MM.1S (cell line): ENCODE data around the gene RND3.

ENCODE experiments used
- DNase-seq: peaks from one replicate; pipeline ENCODE4 v3.0.0-alpha.2; 2015
- H2AFZ ChIP-seq: fragments of 300-600 bp; sonication (generic); 2 replicates; pipeline ENCODE4 v1.6.0; 2016; ENCODE audit warnings: antibody characterized with exemption, low read length
- H3F3A ChIP-seq: fragments of 300-600 bp; sonication (generic); 2 replicates; pipeline ENCODE4 v1.6.1; 2016; ENCODE audit warnings: mild to moderate bottlenecking, antibody characterized with exemption, low read length, moderate library complexity, mixed read lengths; ENCODE audit not compliant: insufficient read depth
- H3K27ac ChIP-seq: fragments of 300-600 bp; sonication (generic); 2 replicates; pipeline ENCODE4 v1.5.1; 2016; ENCODE audit warnings: mild to moderate bottlenecking, low read length
- H3K27me3 ChIP-seq: fragments of 300-600 bp; sonication (generic); replicated peaks from 2 replicates; pipeline ENCODE4 v1.6.0; 2016; ENCODE audit warnings: low read length; ENCODE audit not compliant: insufficient read depth
- H3K36me3 ChIP-seq: fragments of 300-600 bp; sonication (generic); replicated peaks from 2 replicates; pipeline ENCODE4 v1.6.1; 2016; ENCODE audit warnings: mild to moderate bottlenecking, low read length, mixed read lengths; ENCODE audit not compliant: insufficient read depth
- H3K4me1 ChIP-seq: fragments of 300-600 bp; sonication (generic); 2 replicates; pipeline ENCODE4 v1.6.1; 2016; ENCODE audit warnings: low read length, mixed read lengths
- H3K4me2 ChIP-seq: fragments of 300-600 bp; sonication (generic); 2 replicates; pipeline ENCODE4 v1.6.0; 2016; ENCODE audit warnings: low read depth, low read length
- H3K4me3 ChIP-seq: fragments of 300-600 bp; sonication (generic); 2 replicates; pipeline ENCODE4 v1.5.1; 2016; ENCODE audit warnings: low read length, mixed read lengths
- H3K79me2 ChIP-seq: fragments of 300-600 bp; sonication (generic); 2 replicates; pipeline ENCODE4 v1.6.1; 2016; ENCODE audit warnings: mixed run types, low read length, mixed read lengths
- H3K9ac ChIP-seq: fragments of 300-600 bp; sonication (generic); 2 replicates; pipeline ENCODE4 v1.6.1; 2016; ENCODE audit warnings: low read length, mixed read lengths
- H3K9me2 ChIP-seq: fragments of 300-600 bp; sonication (generic); replicated peaks from 2 replicates; pipeline ENCODE4 v1.6.1; 2016; ENCODE audit warnings: mild to moderate bottlenecking, low read length, mixed read lengths; ENCODE audit not compliant: insufficient read depth
- H3K9me3 ChIP-seq: fragments of 300-600 bp; sonication (generic); replicated peaks from 2 replicates; pipeline ENCODE4 v1.6.1; 2016; ENCODE audit warnings: mild to moderate bottlenecking, low read length, mixed read lengths; ENCODE audit not compliant: insufficient read depth
- H4K20me1 ChIP-seq: fragments of 300-600 bp; sonication (generic); 2 replicates; pipeline ENCODE4 v1.6.1; 2016; ENCODE audit warnings: mild to moderate bottlenecking, low read length, moderate library complexity, mixed read lengths; ENCODE audit not compliant: insufficient read depth
- CTCF ChIP-seq: fragments of 300-600 bp; sonication (generic); IDR thresholded peaks from 2 replicates; pipeline ENCODE4 v1.5.1; 2016; ENCODE audit warnings: antibody characterized with exemption, low read length, mixed read lengths
- EZH2 ChIP-seq: fragments of 300-600 bp; sonication (generic); optimal IDR thresholded peaks from 2 replicates; pipeline ENCODE3; 2017; ENCODE audit warnings: low read depth, mild to moderate bottlenecking, antibody characterized with exemption, low read length, mixed read lengths
- EZH2phosphoT487 ChIP-seq: fragments of 300-600 bp; sonication (generic); IDR thresholded peaks from 2 replicates; pipeline ENCODE4 v1.6.1; 2018; ENCODE audit warnings: antibody characterized with exemption, low read length

RND3 gene

GRCh38 chr2:150449856-150450255 lies 37.6 kb downstream of the RND3 start:
- peaks cover 8% of the 10 kb centered on the region for H3K4me1 ChIP-seq
- H3K79me2 ChIP-seq, result no peaks in the 10 kb centered on the region
- H3F3A ChIP-seq, result no peaks in the 10 kb centered on the region
- no peaks in the 10 kb centered on the region for H3K9me3 ChIP-seq
- no peaks in the 10 kb centered on the region for H4K20me1 ChIP-seq
- no peaks in the 10 kb centered on the region for H3K9me2 ChIP-seq
- no peak overlapping the region for H3K9ac ChIP-seq
- DNase-seq, result no peak
- no peaks in the 10 kb centered on the region for H3K36me3 ChIP-seq
- H3K4me3 ChIP-seq, result no peak overlapping the region
- no peak overlapping the region for H3K4me2 ChIP-seq
- no peak overlapping the region for H2AFZ ChIP-seq
- no peaks in the 10 kb centered on the region for H3K27me3 ChIP-seq
- H3K27ac ChIP-seq, result no peak overlapping the region
- TF ChIP-seq CTCF, result no peak
- no peak for TF ChIP-seq EZH2phosphoT487
- TF ChIP-seq EZH2, result no peak

DNA sequence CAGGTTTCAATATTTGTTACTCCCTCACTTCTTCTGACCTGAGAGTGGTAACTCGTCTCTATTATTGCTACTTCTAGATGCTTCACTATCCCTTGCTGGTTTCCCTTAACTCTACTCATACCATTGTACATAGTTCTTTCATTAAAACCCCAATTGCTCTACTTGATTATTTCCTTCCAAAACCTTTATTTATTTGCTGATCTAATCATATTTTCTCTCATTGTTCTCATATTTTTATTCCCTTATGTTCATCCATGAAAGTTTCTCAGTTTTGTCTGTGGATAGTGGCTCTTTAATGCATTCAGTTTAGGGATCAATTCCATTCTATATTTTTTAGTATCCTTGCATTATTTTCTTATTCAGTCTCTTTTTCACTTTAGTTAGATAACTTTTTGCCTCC lies 42.1 kb downstream of the RND3 start:
- H3K4me2 ChIP-seq, result no peak overlapping the region
- no peaks in the 10 kb centered on the region for H3K9me3 ChIP-seq
- no peak for DNase-seq
- H3K9me2 ChIP-seq, result no peaks in the 10 kb centered on the region
- H3K27ac ChIP-seq, result no peak overlapping the region
- no peaks in the 10 kb centered on the region for H3K27me3 ChIP-seq
- no peak overlapping the region for H3K9ac ChIP-seq
- H3K4me1 ChIP-seq, result no peaks in the 10 kb centered on the region
- no peak overlapping the region for H3K4me3 ChIP-seq
- no peaks in the 10 kb centered on the region for H3F3A ChIP-seq
- no peaks in the 10 kb centered on the region for H4K20me1 ChIP-seq
- TF ChIP-seq EZH2, result no peak
- no peak for TF ChIP-seq CTCF
- no peak for TF ChIP-seq EZH2phosphoT487
- no peaks in the 10 kb centered on the region for H3K36me3 ChIP-seq
- no peak overlapping the region for H2AFZ ChIP-seq
- H3K79me2 ChIP-seq, result no peaks in the 10 kb centered on the region

DNA sequence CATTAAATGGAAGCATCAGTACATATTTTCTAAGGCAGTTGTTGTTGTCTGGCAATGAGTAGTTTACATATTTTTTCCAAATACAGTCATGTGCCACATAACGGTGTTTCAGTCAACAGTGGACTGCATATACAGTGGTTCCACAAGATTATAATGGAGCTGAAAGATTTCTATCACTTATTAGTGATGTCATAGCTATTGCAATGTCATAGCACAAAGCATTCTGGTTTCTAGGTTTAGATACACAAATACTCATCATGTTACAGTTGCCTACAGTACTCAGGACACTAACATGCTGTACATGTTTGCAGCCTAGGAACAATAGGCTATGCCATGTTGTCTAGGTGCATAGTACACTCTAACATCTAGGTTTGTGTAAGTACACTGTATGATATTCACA lies 45.0 kb downstream of the RND3 start:
- H3K4me1 ChIP-seq, result no peaks in the 10 kb centered on the region
- no peak overlapping the region for H2AFZ ChIP-seq
- H3K36me3 ChIP-seq, result no peaks in the 10 kb centered on the region
- TF ChIP-seq EZH2 (no peak), EZH2phosphoT487 (no peak), CTCF (no peak)
- no peak overlapping the region for H3K27ac ChIP-seq
- H3K4me3 ChIP-seq, result no peak overlapping the region
- no peaks in the 10 kb centered on the region for H3K27me3 ChIP-seq
- no peak for DNase-seq
- H3K9me3 ChIP-seq, result no peaks in the 10 kb centered on the region
- no peak overlapping the region for H3K9ac ChIP-seq
- no peak overlapping the region for H3K4me2 ChIP-seq
- no peaks in the 10 kb centered on the region for H3K9me2 ChIP-seq
- H3K79me2 ChIP-seq, result no peaks in the 10 kb centered on the region
- H4K20me1 ChIP-seq, result no peaks in the 10 kb centered on the region
- no peaks in the 10 kb centered on the region for H3F3A ChIP-seq
